ENCODE measurements around the gene CDK18.

The CDK18 gene

DNA sequence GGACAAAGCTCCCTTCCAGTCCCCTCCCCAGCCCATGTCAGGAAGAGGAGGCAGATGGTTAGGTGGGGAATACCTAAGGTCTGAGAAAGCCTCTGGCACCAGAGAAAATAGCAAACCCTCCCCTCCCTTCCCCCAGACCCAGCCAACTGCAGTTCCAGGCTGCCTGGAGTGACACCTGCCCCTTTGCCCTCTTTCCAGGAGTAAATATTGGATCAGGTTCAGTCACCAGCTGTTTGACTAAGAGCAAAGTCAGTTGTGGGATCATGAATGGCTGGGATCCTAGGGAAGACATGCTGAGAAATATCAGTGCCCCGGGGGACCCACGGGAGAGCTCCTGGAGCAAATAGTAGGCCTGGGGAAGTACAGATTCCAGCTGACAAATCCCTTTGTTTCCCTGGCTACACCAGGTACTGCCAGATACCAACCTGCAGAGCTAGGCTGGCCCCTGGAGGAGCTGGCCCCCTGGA lies 12.2 kb upstream of the CDK18 start:
- no peak overlapping the region for H3K4me3 ChIP-seq (ENCODE audit: low read depth, low read length)
- TF ChIP-seq, protein P1, sequence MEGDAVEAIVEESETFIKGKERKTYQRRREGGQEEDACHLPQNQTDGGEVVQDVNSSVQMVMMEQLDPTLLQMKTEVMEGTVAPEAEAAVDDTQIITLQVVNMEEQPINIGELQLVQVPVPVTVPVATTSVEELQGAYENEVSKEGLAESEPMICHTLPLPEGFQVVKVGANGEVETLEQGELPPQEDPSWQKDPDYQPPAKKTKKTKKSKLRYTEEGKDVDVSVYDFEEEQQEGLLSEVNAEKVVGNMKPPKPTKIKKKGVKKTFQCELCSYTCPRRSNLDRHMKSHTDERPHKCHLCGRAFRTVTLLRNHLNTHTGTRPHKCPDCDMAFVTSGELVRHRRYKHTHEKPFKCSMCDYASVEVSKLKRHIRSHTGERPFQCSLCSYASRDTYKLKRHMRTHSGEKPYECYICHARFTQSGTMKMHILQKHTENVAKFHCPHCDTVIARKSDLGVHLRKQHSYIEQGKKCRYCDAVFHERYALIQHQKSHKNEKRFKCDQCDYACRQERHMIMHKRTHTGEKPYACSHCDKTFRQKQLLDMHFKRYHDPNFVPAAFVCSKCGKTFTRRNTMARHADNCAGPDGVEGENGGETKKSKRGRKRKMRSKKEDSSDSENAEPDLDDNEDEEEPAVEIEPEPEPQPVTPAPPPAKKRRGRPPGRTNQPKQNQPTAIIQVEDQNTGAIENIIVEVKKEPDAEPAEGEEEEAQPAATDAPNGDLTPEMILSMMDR (IDR thresholded peaks at IDR 0.05; ENCODE audit: low read depth, low read length): no peak

DNA sequence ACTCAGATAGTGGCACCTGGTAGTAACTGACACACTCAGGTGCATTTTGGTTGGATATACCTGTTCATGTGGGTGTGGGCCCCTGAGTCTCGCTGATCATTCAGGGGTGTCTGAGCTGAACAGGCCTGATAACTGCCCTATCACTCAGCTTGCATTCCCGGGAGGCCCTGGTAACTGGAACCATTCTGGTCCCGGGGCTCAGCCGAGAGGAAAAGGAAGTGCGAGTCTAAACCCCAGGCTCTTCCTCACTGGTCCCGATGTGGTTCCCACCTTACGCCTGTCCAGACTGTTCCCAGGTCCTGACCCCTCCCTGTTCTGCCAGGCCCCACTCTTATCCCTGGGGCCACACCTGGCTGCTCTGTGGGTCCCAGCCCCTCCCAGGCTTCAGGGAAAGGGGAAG lies 11.7 kb upstream of the CDK18 start:
- no peak overlapping the region for H3K4me3 ChIP-seq (ENCODE audit: low read depth, low read length)
- TF ChIP-seq, protein P1 (IDR thresholded peaks at IDR 0.05; ENCODE audit: low read depth, low read length): no peak

DNA sequence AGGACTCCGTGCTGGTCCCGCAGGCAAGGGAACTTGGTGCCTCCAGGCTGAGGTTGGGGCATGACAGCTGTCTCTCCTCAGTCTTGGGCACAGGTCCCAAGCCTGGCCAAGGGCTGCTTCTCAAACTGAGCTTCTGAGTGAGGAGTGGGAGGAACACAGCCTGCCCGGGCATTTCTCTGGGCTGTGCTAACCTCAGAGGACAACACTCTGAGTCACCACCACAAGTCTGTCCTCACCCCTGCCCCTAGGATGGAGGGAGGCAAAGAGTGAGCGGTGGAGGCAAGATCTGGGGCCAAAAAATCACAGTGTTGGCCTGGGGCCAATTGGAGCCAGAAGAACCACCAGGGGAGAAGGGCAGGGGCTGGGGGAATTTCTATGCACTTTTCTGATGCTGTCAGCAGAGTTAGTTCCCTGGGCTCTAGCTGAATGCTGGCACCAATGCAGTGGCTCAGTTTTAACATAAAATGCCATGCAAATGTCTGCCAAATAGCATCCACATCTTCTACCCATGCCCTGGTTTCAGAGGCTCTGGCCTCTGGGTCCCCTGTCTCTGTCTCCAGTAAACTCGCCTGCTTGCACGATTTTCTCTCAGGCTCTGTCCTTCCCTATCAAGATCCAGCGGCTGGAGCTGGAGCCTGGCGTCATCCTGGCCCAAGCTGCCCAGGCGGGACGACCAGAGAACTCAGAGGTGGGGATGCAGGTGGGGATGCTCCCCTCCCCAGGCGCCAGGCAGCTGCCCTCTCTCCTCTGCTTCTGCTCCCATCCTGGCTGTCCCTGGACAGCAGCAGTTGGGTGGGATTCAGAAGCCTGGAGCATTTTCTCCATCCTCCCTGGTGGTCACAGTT lies 11.0 kb upstream of the CDK18 start:
- TF ChIP-seq, protein P1 (IDR thresholded peaks at IDR 0.05; ENCODE audit: low read depth, low read length): no peak
- no peak overlapping the region for H3K4me3 ChIP-seq (ENCODE audit: low read depth, low read length)

DNA sequence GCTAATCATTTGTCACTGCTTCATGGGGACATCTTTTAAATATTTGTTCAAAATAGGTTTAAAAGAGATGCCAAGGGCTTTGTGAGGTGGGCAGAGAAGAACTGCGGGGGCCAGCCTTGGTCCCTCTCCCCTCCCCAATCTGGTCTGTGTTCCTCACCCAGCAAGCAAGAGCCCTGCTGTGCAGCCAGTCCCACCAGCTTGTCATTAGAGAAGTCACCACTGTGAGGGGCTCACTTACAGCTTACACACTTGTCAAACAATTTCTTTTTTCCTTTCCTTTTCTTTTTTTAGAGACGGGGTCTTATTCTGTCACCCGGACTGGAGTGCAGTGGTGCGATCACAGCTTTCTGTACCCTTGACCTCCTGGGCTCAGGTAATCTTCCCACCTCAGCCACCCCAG lies 10.4 kb upstream of the CDK18 start:
- no peak overlapping the region for H3K4me3 ChIP-seq (ENCODE audit: low read depth, low read length)
- TF ChIP-seq, protein P1 (IDR thresholded peaks at IDR 0.05; ENCODE audit: low read depth, low read length): no peak

DNA sequence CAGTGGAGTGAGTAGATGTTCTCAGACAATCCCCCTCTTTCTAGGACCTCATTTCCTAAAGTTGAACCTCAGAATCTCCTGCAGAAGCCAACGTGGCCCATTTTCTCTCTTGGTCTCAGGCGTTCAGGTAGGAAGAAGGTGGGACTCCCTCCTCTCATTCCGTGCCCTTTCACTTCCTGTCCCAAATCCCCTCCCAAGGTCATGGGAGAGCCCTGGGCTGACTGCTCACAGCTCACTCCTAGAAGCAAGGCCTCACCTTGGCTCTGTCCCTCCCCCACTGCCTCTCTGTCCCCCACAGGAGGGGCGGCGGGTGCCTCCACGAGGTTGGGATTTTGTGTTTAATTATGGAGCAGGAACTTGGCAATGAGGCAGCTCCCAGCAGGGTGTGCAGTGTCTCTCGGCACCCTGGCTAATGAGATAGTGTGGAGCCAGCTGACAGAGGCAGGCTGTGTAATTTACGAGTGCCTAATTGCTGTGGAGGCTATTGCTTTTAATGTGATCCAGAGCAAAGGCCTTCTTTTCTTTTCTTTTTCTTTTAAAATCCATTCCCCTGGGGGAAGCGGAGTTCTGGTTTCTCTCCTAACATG lies 9.1 kb upstream of the CDK18 start:
- TF ChIP-seq, protein P1 (IDR thresholded peaks at IDR 0.05; ENCODE audit: low read depth, low read length): no peak
- no peak overlapping the region for H3K4me3 ChIP-seq (ENCODE audit: low read depth, low read length)

DNA sequence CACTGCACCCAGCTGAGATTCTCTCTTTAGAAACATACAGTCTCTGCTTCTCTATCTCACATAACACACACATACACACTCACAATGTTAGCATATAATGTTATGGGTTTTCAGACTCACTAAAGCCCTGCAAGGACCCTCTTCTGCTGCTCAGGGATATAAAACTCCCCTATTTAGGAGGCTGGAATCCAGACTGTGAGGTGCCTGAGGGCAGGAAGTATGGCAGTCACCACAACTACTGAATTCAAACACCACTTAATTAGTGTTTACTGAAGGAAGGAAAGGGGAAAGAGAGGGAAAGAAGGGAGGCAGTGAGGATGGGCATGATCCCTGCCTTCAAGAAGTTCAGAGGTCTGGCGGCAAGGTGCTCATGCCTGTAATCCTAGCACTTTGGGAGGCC lies 7.8 kb upstream of the CDK18 start:
- TF ChIP-seq, protein P1 (IDR thresholded peaks at IDR 0.05; ENCODE audit: low read depth, low read length): no peak
- H3K4me3 ChIP-seq (ENCODE audit: low read depth, low read length): no peak overlapping the region

DNA sequence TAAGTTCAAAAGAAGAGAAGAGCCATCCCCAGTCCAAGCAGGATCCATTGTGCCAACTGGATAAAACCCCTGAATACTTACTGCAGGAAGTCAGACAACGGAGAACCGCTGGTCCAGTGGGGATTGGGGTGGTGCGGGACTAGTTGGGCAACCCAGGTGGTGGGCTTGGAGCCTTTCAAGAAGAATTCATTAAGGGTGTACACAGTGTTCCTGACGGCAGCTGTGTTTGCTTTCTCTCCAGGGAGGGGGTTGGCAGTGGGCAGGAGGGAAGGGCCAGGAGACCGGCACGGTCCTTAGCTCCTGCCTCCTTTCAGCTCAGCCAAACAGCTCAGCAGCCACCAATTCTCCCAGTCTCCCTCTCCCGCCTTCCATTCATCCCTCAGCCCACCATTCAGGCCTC lies 7.1 kb upstream of the CDK18 start:
- TF ChIP-seq, protein P1 (IDR thresholded peaks at IDR 0.05; ENCODE audit: low read depth, low read length): no peak
- no peak overlapping the region for H3K4me3 ChIP-seq (ENCODE audit: low read depth, low read length)
